ENCODE measurements around the gene ANKUB1. TPM values are rescaled to one million over a fixed set of nuclear protein-coding genes. Genes with fewer than 3 reads are reported as not detected.

Gene ANKUB1
- total RNA-seq, 1 experiment from 2014 or later: not detected

DNA sequence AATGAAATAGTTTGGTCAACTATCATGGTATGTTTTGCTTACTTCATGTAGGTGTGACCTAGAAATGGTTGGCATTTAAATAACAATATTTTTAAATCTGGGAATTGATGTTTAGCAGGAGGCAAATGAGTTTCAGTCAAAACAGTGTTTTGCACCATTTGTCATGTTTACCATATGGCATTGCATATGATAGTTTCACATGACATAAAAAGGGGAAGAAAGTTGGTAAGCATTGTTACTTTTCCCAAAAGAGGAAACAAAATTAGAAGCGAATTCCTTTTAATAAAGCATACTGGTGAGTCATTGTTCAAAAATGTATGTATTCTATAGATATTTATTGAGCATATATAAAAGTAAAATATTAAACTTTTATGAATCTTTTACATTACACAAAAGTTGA, 23.0 kb upstream of the ANKUB1 start:
- H3K4me2 ChIP-seq (ENCODE audit: low read length): peak overlapping the region; percentile 89; the same call in 1 of the 2 replicates
- 0 out of 2 replicates have a peak, but pooled peaks cover 6% of the 10 kb centered on the region for H4K20me1 ChIP-seq (ENCODE audit: insufficient read depth)
- TF ChIP-seq TCF7L2 (IDR thresholded peaks at IDR 0.05; ENCODE audit: borderline replicate concordance, extremely low read depth, insufficient read depth, insufficient read length): no peak
- TF ChIP-seq POLR2A (IDR thresholded peaks at IDR 0.05; ENCODE audit: borderline replicate concordance, extremely low read depth, insufficient read depth, insufficient read length): no peak
- TF ChIP-seq ELF1 (IDR thresholded peaks at IDR 0.05; ENCODE audit: borderline replicate concordance, low read depth): no peak
- TF ChIP-seq ATF3 (IDR thresholded peaks at IDR 0.05): no peak
- TF ChIP-seq SRF (IDR thresholded peaks at IDR 0.05; ENCODE audit: low read depth): no peak
- no peak for TF ChIP-seq REST (IDR thresholded peaks at IDR 0.05; ENCODE audit: low read depth)
- TF ChIP-seq CTCF (IDR thresholded peaks at IDR 0.05 in 2 of 3, conservative IDR thresholded peaks at IDR 0.05 in 1 of 3; ENCODE audit: borderline replicate concordance in 1 of 3, insufficient read depth in 1 of 3, low read depth in 2 of 3, low read length in 2 of 3): no peak
- no peak for TF ChIP-seq FOSL1 (IDR thresholded peaks at IDR 0.05; ENCODE audit: low read depth)
- TF ChIP-seq MAX (IDR thresholded peaks at IDR 0.05): no peak
- no peak for TF ChIP-seq YY1 (IDR thresholded peaks at IDR 0.05; ENCODE audit: extremely low read depth, insufficient replicate concordance, low read depth, low read length)
- TF ChIP-seq SP1 (IDR thresholded peaks at IDR 0.05; ENCODE audit: low read depth): no peak
- no peak for TF ChIP-seq POLR2AphosphoS5 (IDR thresholded peaks at IDR 0.05; ENCODE audit: low read depth, low read length)
- no peak for TF ChIP-seq ZNF274 (IDR thresholded peaks at IDR 0.05; ENCODE audit: low read depth, low read length)
- TF ChIP-seq EGR1 (IDR thresholded peaks at IDR 0.05; ENCODE audit: low read depth): no peak
- no peak for TF ChIP-seq JUND (IDR thresholded peaks at IDR 0.05)
- H3K9me3 ChIP-seq (ENCODE audit: control insufficient read depth in 1 of 2, insufficient read depth in 1 of 2, low read depth in 1 of 2, low read length in 2 of 2): no peaks in the 10 kb centered on the region
- no peaks in the 10 kb centered on the region for H3K9me2 ChIP-seq (ENCODE audit: insufficient read depth)
- peaks cover 73% of the 10 kb centered on the region for H3K79me2 ChIP-seq (ENCODE audit: insufficient read depth, low read length)
- POLR2A ChIA-PET: no interaction called here
- H3K9ac ChIP-seq (ENCODE audit: low read length): no peak overlapping the region
- no TSS peak for BruUV-seq (replicated peaks)
- no peaks in the 10 kb centered on the region for H3K36me3 ChIP-seq (ENCODE audit: control insufficient read depth in 1 of 2, insufficient read depth in 2 of 2, low read length in 2 of 2)
- no peaks in the 10 kb centered on the region for H3K27me3 ChIP-seq (ENCODE audit: insufficient read depth, low read length)
- peaks cover 32 to 42% of the 10 kb centered on the region in 2 experiments for H3K4me1 ChIP-seq (ENCODE audit: control insufficient read depth in 1 of 2, insufficient read depth in 2 of 2, low read length in 2 of 2)
- CTCF ChIA-PET: no interaction called here
- no peak overlapping the region for H2AFZ ChIP-seq (ENCODE audit: low read depth, low read length, poor library complexity, severe bottlenecking)
- no peak for ATAC-seq
- intact Hi-C loops (cut with micrococcal nuclease): no loop called here
- H3K4me3 ChIP-seq (replicated peaks in 1 of 2; ENCODE audit: low read depth in 1 of 2, low read length in 2 of 2): no peak overlapping the region
- RAD21 ChIA-PET (ENCODE audit: low non-redundant PET in 1 of 2, low total read pairs in 2 of 2, uncharacterized antibody in 2 of 2, unreplicated experiment in 2 of 2): no interaction called here
- no peak for DNase-seq (ENCODE audit: low read depth, low spot score)
- H3K27ac ChIP-seq (ENCODE audit: low read depth, low read length): no peak overlapping the region

Measured in HCT116 (cell line).